Upper lobe of right lung (tissue), 1 donor: Measurements from ENCODE around the gene INTS2. TPM values are rescaled to one million over a fixed set of nuclear protein-coding genes. Genes with fewer than 3 reads are reported as not detected.

Experiments
- ATAC-seq: fragments of 200-7000 bp; cut with Tn5 transposase; one replicate; pipeline ENCODE4 v1.9.1; 2020; ENCODE audit warnings: mild to moderate bottlenecking, moderate library complexity
- DNase-seq: peaks from one replicate; pipeline ENCODE4 v3.0.0-alpha.2; 2020
- H3K27ac ChIP-seq: fragments of 200-600 bp; one replicate; pipeline ENCODE4 v1.8.0; 2022
- H3K27me3 ChIP-seq: fragments of 200-600 bp; one replicate; pipeline ENCODE4 v1.8.0; 2022; ENCODE audit warnings: mild to moderate bottlenecking
- H3K36me3 ChIP-seq: fragments of 200-600 bp; one replicate; pipeline ENCODE4 v1.8.0; 2022
- H3K4me1 ChIP-seq: fragments of 200-600 bp; one replicate; pipeline ENCODE4 v1.8.0; 2022
- H3K4me3 ChIP-seq: fragments of 200-600 bp; one replicate; pipeline ENCODE4 v1.8.0; 2022; ENCODE audit warnings: mild to moderate bottlenecking
- H3K9me3 ChIP-seq: fragments of 200-600 bp; one replicate; pipeline ENCODE4 v1.8.0; 2022
- CTCF ChIP-seq: fragments of 200-600 bp; IDR thresholded peaks from one replicate; pipeline ENCODE4 v1.8.0; 2022; ENCODE audit warnings: antibody characterized with exemption
- intact Hi-C: fragments of 100-400 bp; cut with DNase I; formaldehyde crosslinking; loops from one replicate; pipeline ENCODE4 v1.11.0; 2022
- total RNA-seq: library from RNA; stranded (reverse); fragmentation: NEBNext Ultra II Directional; extraction: Animal tissue kit (Norgen Biotek cat#: 25700); gene quantifications from one replicate; pipeline ENCODE4 v1.2.1, GENCODE V29; 2021
- donor health status: DM: no; HTN: yes; CAD: no; lungs with severe emphysema.

Gene INTS2
- total RNA-seq, 1 donor from 2014 or later = 10.9 TPM

GRCh38 chr17:61818225-61818624, 109.6 kb downstream of the INTS2 start:
- DNase-seq = no peak

GRCh38 chr17:61817452-61817851, 110.3 kb downstream of the INTS2 start:
- Histone ChIP-seq H3K9me3 (no peaks in the 10 kb centered on the region), H3K4me3 (no peak overlapping the region), H3K27ac (no peak overlapping the region), H3K27me3 (no peaks in the 10 kb centered on the region), H3K4me1 (no peaks in the 10 kb centered on the region), H3K36me3 (no peaks in the 10 kb centered on the region)
- no peak for DNase-seq
- intact Hi-C loops = no loop called here
- ATAC-seq = no peak
- no peak for TF ChIP-seq CTCF

More at GRCh38 chr17:61818225-61818624, 109.6 kb downstream of the INTS2 start:
- no peaks in the 10 kb centered on the region for H3K27me3 ChIP-seq
- H3K36me3 ChIP-seq = no peaks in the 10 kb centered on the region
- intact Hi-C loops = no loop called here
- H3K4me1 ChIP-seq = no peaks in the 10 kb centered on the region
- ATAC-seq = no peak
- TF ChIP-seq CTCF = no peak
- H3K27ac ChIP-seq = no peak overlapping the region
- no peak overlapping the region for H3K4me3 ChIP-seq
- H3K9me3 ChIP-seq = no peaks in the 10 kb centered on the region

GRCh38 chr17:61816538-61816937, 111.2 kb downstream of the INTS2 start:
- TF ChIP-seq CTCF = no peak
- no peaks in the 10 kb centered on the region for H3K27me3 ChIP-seq
- H3K4me3 ChIP-seq = no peak overlapping the region
- no peaks in the 10 kb centered on the region for H3K36me3 ChIP-seq
- no peaks in the 10 kb centered on the region for H3K9me3 ChIP-seq
- no peak overlapping the region for H3K27ac ChIP-seq
- DNase-seq (no peak), ATAC-seq (no peak)
- no peaks in the 10 kb centered on the region for H3K4me1 ChIP-seq
- intact Hi-C loops = no loop called here

- H3K27me3 ChIP-seq = no peaks in the 10 kb centered on the region
- TF ChIP-seq CTCF = no peak
- intact Hi-C loops = no loop called here
- no peaks in the 10 kb centered on the region for H3K36me3 ChIP-seq
- no peaks in the 10 kb centered on the region for H3K9me3 ChIP-seq
- H3K27ac ChIP-seq = no peak overlapping the region
- no peaks in the 10 kb centered on the region for H3K4me1 ChIP-seq
- ATAC-seq (no peak), DNase-seq (no peak)
- H3K4me3 ChIP-seq = no peak overlapping the region
These were observed 111.8 kb downstream of the INTS2 start for GRCh38 chr17:61815863-61816503.

Other genes starting within 250 kb of the INTS2 start
- 0.26 TPM for gene BRIP1, start 64.5 kb downstream of the INTS2 start, total RNA-seq
- gene MED13, start 137.3 kb upstream of the INTS2 start, total RNA-seq = 65.7 TPM